GM12878 (cell line): ENCODE measurements around the gene CACNA2D4. TPM values are rescaled to one million over a fixed set of nuclear protein-coding genes. Genes with fewer than 3 reads are reported as not detected.

Source experiments
- ATAC-seq: fragments of 200-7000 bp; cut with Tn5 transposase; 3 replicates; pipeline ENCODE4 v1.9.1; 2020; ENCODE audit warnings: mild to moderate bottlenecking, moderate library complexity
- BruUV-seq: library from RNA; stranded (reverse); fragments of 400-500 nt; replicated peaks from 2 replicates; lab custom pipeline; 2021; lab: Mats Ljungman, UMichigan
- CTCF ChIA-PET: fragments of 300-600 bp; sonication (Branson Sonifier 250); formaldehyde crosslinking; extraction: SDS; loops from one replicate; lab custom pipeline; 2021; ENCODE audit warnings: inconsistent platforms; lab: Yijun Ruan, JAX
- POLR2A ChIA-PET: fragments of 350-600 bp; formaldehyde crosslinking; extraction: SDS; loops from one replicate; lab custom pipeline; 2021; ENCODE audit warnings: inconsistent platforms; lab: Charles Lee
- RAD21 ChIA-PET: fragments of 300-600 bp; sonication (Branson Sonifier 250); formaldehyde crosslinking; loops from one replicate; lab custom pipeline; 2023; ENCODE audit warnings: antibody characterized with exemption; ENCODE audit not compliant: unreplicated experiment; lab: Charles Lee
- SMC1A ChIA-PET: fragments of 300-600 bp; sonication (Branson Sonifier 250); formaldehyde crosslinking; loops from one replicate; lab custom pipeline; 2023; ENCODE audit not compliant: unreplicated experiment, uncharacterized antibody; lab: Charles Lee
- DNase-seq: peaks from one replicate; pipeline ENCODE4 v3.0.0-alpha.2; 2011; ENCODE audit warnings: low read depth, low spot score
- FAIRE-seq: peaks from 3 replicates; lab custom pipeline; 2011; peaks lifted over from hg19 to GRCh38; lab: Jason Lieb, UNC
- H2AFZ ChIP-seq: 2 replicates; pipeline ENCODE4 v1.6.0; 2011; ENCODE audit warnings: low read depth, low read length, control low read depth; ENCODE audit not compliant: control insufficient read depth
- H3K27ac ChIP-seq: 2 replicates; pipeline ENCODE4 v1.5.1; 2011; ENCODE audit warnings: control low read depth; ENCODE audit not compliant: control insufficient read depth, insufficient read depth
- H3K27me3 ChIP-seq, 2 experiments: replicated peaks in 1 of 2; 2 replicates each; pipeline versions ENCODE4 v1.6.0 to v1.6.1; 2011; ENCODE audit warnings: low read length in 1 of 2; ENCODE audit not compliant: control insufficient read depth in 2 of 2, insufficient read depth in 2 of 2
- H3K36me3 ChIP-seq, 2 experiments: 2 replicates each; pipeline ENCODE4 v1.5.1; 2011; ENCODE audit warnings: low read length in 1 of 2; ENCODE audit not compliant: control insufficient read depth in 2 of 2, insufficient read depth in 2 of 2
- H3K4me1 ChIP-seq: 2 replicates; pipeline ENCODE4 v1.6.1; 2011; ENCODE audit warnings: mild to moderate bottlenecking, low read length, moderate library complexity, mixed read lengths; ENCODE audit not compliant: control insufficient read depth, insufficient read depth
- H3K4me2 ChIP-seq: 2 replicates; pipeline ENCODE4 v1.6.0; 2011; ENCODE audit warnings: control low read depth; ENCODE audit not compliant: control insufficient read depth, insufficient read depth
- H3K4me3 ChIP-seq: fragments of 200-600 bp; sonication (generic); 2 replicates; pipeline ENCODE4 v1.5.1; 2016
- H3K79me2 ChIP-seq: 2 replicates; pipeline ENCODE4 v1.6.0; 2011; ENCODE audit warnings: low read length; ENCODE audit not compliant: control insufficient read depth, insufficient read depth
- H3K9ac ChIP-seq: 2 replicates; pipeline ENCODE4 v1.8.0; 2011; ENCODE audit warnings: low read length, control low read depth, mixed read lengths; ENCODE audit not compliant: control insufficient read depth, insufficient read depth
- H3K9me3 ChIP-seq: replicated peaks from 3 replicates; pipeline ENCODE4 v1.5.1; 2011; ENCODE audit warnings: mild to moderate bottlenecking, low read length; ENCODE audit not compliant: control insufficient read depth, insufficient read depth
- H4K20me1 ChIP-seq: 2 replicates; pipeline ENCODE4 v1.6.0; 2011; ENCODE audit not compliant: control insufficient read depth, insufficient read depth
- BMI1 ChIP-seq: fragments of 450-650 bp; IDR thresholded peaks from 2 replicates; pipeline ENCODE4 v1.6.1; 2016; ENCODE audit warnings: mild to moderate bottlenecking, moderate library complexity, borderline replicate concordance
- CBX3 ChIP-seq: fragments of 200-600 bp; sonication (generic); IDR thresholded peaks from 2 replicates; pipeline ENCODE4 v1.6.1; 2016; ENCODE audit warnings: low read depth, borderline replicate concordance
- CREB1 ChIP-seq: IDR thresholded peaks from 2 replicates; pipeline ENCODE4 v1.6.1; 2012; ENCODE audit warnings: low read depth, mild to moderate bottlenecking, inconsistent platforms
- DPF2 ChIP-seq: fragments of 450-650 bp; IDR thresholded peaks from 2 replicates; pipeline ENCODE4 v1.6.1; 2017; ENCODE audit warnings: mild to moderate bottlenecking
- HDAC2 ChIP-seq: fragments of 200-600 bp; sonication (generic); IDR thresholded peaks from 2 replicates; pipeline ENCODE4 v1.6.1; 2017
- MTA3 ChIP-seq: IDR thresholded peaks from 2 replicates; pipeline ENCODE4 v1.6.1; 2012; ENCODE audit warnings: low read length, inconsistent platforms, borderline replicate concordance
- NFIC ChIP-seq: IDR thresholded peaks from 2 replicates; pipeline ENCODE4 v1.6.1; 2012; ENCODE audit warnings: low read depth, mild to moderate bottlenecking, inconsistent platforms, low read length, moderate library complexity
- PAX8 ChIP-seq: fragments of 450-650 bp; IDR thresholded peaks from 2 replicates; pipeline ENCODE4 v1.6.1; 2017; ENCODE audit warnings: mild to moderate bottlenecking, moderate library complexity
- REST ChIP-seq: IDR thresholded peaks from 2 replicates; pipeline ENCODE4 v1.6.1; 2012; ENCODE audit warnings: mild to moderate bottlenecking, low read depth, low read length
- SREBF1 ChIP-seq: IDR thresholded peaks from 2 replicates; pipeline ENCODE4 v1.6.1; 2012; ENCODE audit warnings: mild to moderate bottlenecking, low read length
- USF2 ChIP-seq: IDR thresholded peaks from 2 replicates; pipeline ENCODE4 v1.6.1; 2011; ENCODE audit warnings: low read depth, low read length, improper control_type of control experiment, borderline replicate concordance
- ZBTB11 ChIP-seq: fragments of 450-650 bp; formaldehyde crosslinking; IDR thresholded peaks from 2 replicates; pipeline ENCODE4 v1.5.0; 2022; ENCODE audit warnings: mild to moderate bottlenecking, missing genetic modification characterization
- WGBS: methylation state at CpG from one replicate; pipeline ENCODE4 v1.1.6; 2016; ENCODE audit warnings: low lambda C conversion rate; ENCODE audit not compliant: insufficient replicate concordance, insufficient coverage; ENCODE audit errors: missing lambda C conversion rate; 5-methylcytosine and 5-hydroxymethylcytosine counted together
- in situ Hi-C: fragments of 300-500 bp; cut with MboI; formaldehyde crosslinking; loops from 9 replicates; pipeline ENCODE4 v1.14.3; 2018; ENCODE audit warnings: mixed read lengths
- intact Hi-C: fragments of 100-400 bp; cut with micrococcal nuclease; formaldehyde crosslinking; loops from one replicate; pipeline ENCODE4 v1.14.2; 2022; ENCODE audit not compliant: unreplicated experiment
- polyA plus RNA-seq, 11 experiments: library from polyadenylated mRNA; depleted of rRNA in 4 of 11; unstranded in 6 of 11; stranded (reverse) in 5 of 11; fragments of >200 nt; fragmentation: Nextera tagmentation in 4 of 11; fragmentation: Illumina TruSeq in 1 of 11; extraction: Ambion mirVana in 4 of 11; extraction: Trizol in 1 of 11; gene quantifications; 1 replicate in 1 of 11; 2 replicates in 10 of 11; pipeline versions ENCODE4 v1.2.1 to v1.2.3, GENCODE V29; 2011 to 2016; ENCODE audit warnings: inconsistent platforms in 2 of 11, missing spikeins in 2 of 11, low read depth in 1 of 11
- total RNA-seq, 4 experiments: library from RNA; depleted of rRNA in 3 of 4; stranded (reverse); fragments of >200 nt in 3 of 4; fragmentation: Illumina TruSeq in 1 of 4; extraction: Trizol in 1 of 4; gene quantifications; 2 replicates each; pipeline versions ENCODE4 v1.2.1 to v1.2.3, GENCODE V29; 2013 to 2021

Gene CACNA2D4
- total and polyA plus RNA-seq, 10 of the 15 experiments (the other 5 are each of a cell fraction or from before 2014, with no cell fraction given): 0.03 to 1.0 (median 0.65) TPM

GRCh38 chr12:1872448-1872847 is 46.0 kb downstream of the CACNA2D4 start:
- Histone ChIP-seq H3K9ac (no peak overlapping the region), H2AFZ (no peak overlapping the region), H3K27ac (no peak overlapping the region), H3K79me2 (no peaks in the 10 kb centered on the region), H3K4me3 (no peak overlapping the region), H3K27me3 (peaks cover 0 to 7% of the 10 kb centered on the region in 2 experiments; a peak in 3 of 4 replicates), H3K4me2 (no peak overlapping the region), H3K36me3 (no peaks in the 10 kb centered on the region), H4K20me1 (no peaks in the 10 kb centered on the region), H3K9me3 (no peaks in the 10 kb centered on the region; the same call in 2 of the 3 replicates), H3K4me1 (no peaks in the 10 kb centered on the region)
- no peak for FAIRE-seq
- RAD21 ChIA-PET: no interaction called here
- CTCF ChIA-PET: no interaction called here
- POLR2A ChIA-PET: no interaction called here
- no TSS peak for BruUV-seq
- intact Hi-C loops: no loop called here
- WGBS: 24% methylated on average over 7 of the region's 7 CpGs
- ATAC-seq: no peak
- SMC1A ChIA-PET: no interaction called here
- DNase-seq: no peak
- TF ChIP-seq BMI1 (no peak), MTA3 (no peak), CBX3 (no peak), SREBF1 (no peak), PAX8 (no peak), USF2 (no peak)
- in situ Hi-C loops: no loop called here

- RAD21 ChIA-PET: no interaction called here
- Histone ChIP-seq H3K4me3 (no peak overlapping the region), H3K9ac (no peak overlapping the region), H3K27ac (no peak overlapping the region), H3K36me3 (no peaks in the 10 kb centered on the region), H2AFZ (no peak overlapping the region), H3K4me2 (no peak overlapping the region), H3K79me2 (no peaks in the 10 kb centered on the region), H4K20me1 (no peaks in the 10 kb centered on the region), H3K27me3 (peaks cover 0 to 7% of the 10 kb centered on the region in 2 experiments; a peak in 3 of 4 replicates), H3K4me1 (no peaks in the 10 kb centered on the region), H3K9me3 (no peaks in the 10 kb centered on the region; the same call in 2 of the 3 replicates)
- FAIRE-seq: no peak
- no peak for ATAC-seq
- CTCF ChIA-PET: no interaction called here
- in situ Hi-C loops: no loop called here
- SMC1A ChIA-PET: no interaction called here
- intact Hi-C loops: no loop called here
- POLR2A ChIA-PET: no interaction called here
- 41% methylated on average over 6 of the region's 6 CpGs for WGBS
- DNase-seq: no peak
- BruUV-seq: no TSS peak
- TF ChIP-seq ZBTB11 (no peak), HDAC2 (no peak), REST (no peak), DPF2 (no peak), CREB1 (no peak), NFIC (no peak)
Measured at GRCh38 chr12:1872001-1872400, 46.5 kb downstream of the CACNA2D4 start.
